Lung (tissue), 12 donors: ENCODE results near the gene ERO1B. TPM values are rescaled to one million over a fixed set of nuclear protein-coding genes. Genes with fewer than 3 reads are reported as not detected.

ENCODE experiments used
- ATAC-seq: fragments of 200-7000 bp; cut with Tn5 transposase; one replicate; pipeline ENCODE4 v1.9.1; 2020; ENCODE audit warnings: moderate number of reproducible peaks; ENCODE audit not compliant: insufficient read depth, low FRiP score
- DNase-seq, 3 donors: peaks; one replicate each; pipeline ENCODE4 v3.0.0-alpha.2; 2013 to 2017
- H3K27ac ChIP-seq, 2 donors: one replicate each; pipeline ENCODE4 v1.5.1; 2013; ENCODE audit warnings: mild to moderate bottlenecking in 2 of 2, moderate library complexity in 2 of 2, control low read depth in 1 of 2, inconsistent platforms in 1 of 2, low read depth in 1 of 2, low read length in 1 of 2
- H3K27me3 ChIP-seq, 3 donors: one replicate each; pipeline ENCODE4 v1.5.1; 2013; ENCODE audit warnings: low read length in 2 of 3; ENCODE audit not compliant: control insufficient read depth in 3 of 3, insufficient read depth in 3 of 3
- H3K36me3 ChIP-seq, 4 donors: one replicate each; pipeline ENCODE4 v1.5.1; 2013; ENCODE audit warnings: low read length in 4 of 4, mild to moderate bottlenecking in 1 of 4, moderate library complexity in 1 of 4; ENCODE audit not compliant: control insufficient read depth in 4 of 4, insufficient read depth in 4 of 4
- H3K4me1 ChIP-seq, 5 donors: one replicate each; pipeline ENCODE4 v1.5.1; 2013; ENCODE audit warnings: low read length in 5 of 5, mild to moderate bottlenecking in 2 of 5, moderate library complexity in 1 of 5; ENCODE audit not compliant: control insufficient read depth in 5 of 5, insufficient read depth in 5 of 5
- H3K4me3 ChIP-seq: one replicate; pipeline ENCODE4 v1.5.1; 2013; ENCODE audit warnings: mild to moderate bottlenecking, control low read depth, moderate library complexity
- H3K9ac ChIP-seq, 2 donors: one replicate each; pipeline ENCODE4 v1.5.1; 2013; ENCODE audit warnings: low read length in 2 of 2, control low read depth in 1 of 2; ENCODE audit not compliant: insufficient read depth in 1 of 2
- H3K9me3 ChIP-seq, 4 donors: one replicate each; pipeline ENCODE4 v1.5.1; 2013; ENCODE audit warnings: low read length in 3 of 4, mild to moderate bottlenecking in 1 of 4, moderate library complexity in 1 of 4; ENCODE audit not compliant: control insufficient read depth in 4 of 4, insufficient read depth in 3 of 4
- CTCF ChIP-seq: IDR thresholded peaks from 2 replicates; pipeline ENCODE4 v1.5.1; 2012; ENCODE audit warnings: mild to moderate bottlenecking; ENCODE audit errors: control extremely low read depth, extremely low read depth
- WGBS, 2 donors: extraction: QIAGEN DNeasy Blood & Tissue Kit; methylation state at CpG; one replicate each; pipeline ENCODE4 v1.1.7; 2013; 5-methylcytosine and 5-hydroxymethylcytosine counted together
- polyA plus RNA-seq, 2 donors: library from polyadenylated mRNA; stranded (reverse); fragments of 200-250 nt; gene quantifications; one replicate each; pipeline ENCODE4 v1.2.1, GENCODE V29; 2013
- total RNA-seq, 2 donors: library from RNA; depleted of rRNA in 1 of 2; stranded (reverse); fragments of >200 nt in 1 of 2; gene quantifications; one replicate each; pipeline ENCODE4 v1.2.1, GENCODE V29; 2014 to 2021
- donor health status: control.
- donor health status: control.
- donor health status: Bipolar disorder and iron deficiency.
- donor health status: healthy.
- donor health status: DM: yes; HTN: yes; CAD: no.

ERO1B gene
- total and polyA plus RNA-seq, 4 donors: 2.7 to 15.3 (median 4.6) TPM

GRCh38 chr1:236220473-236220872, 61.3 kb downstream of the ERO1B start:
- no peaks in the 10 kb centered on the region for H3K9me3 ChIP-seq
- WGBS, 2 donors: 94 to 98% methylated on average over 1 of the region's 1 CpG
- no peaks in the 10 kb centered on the region for H3K4me1 ChIP-seq
- H3K36me3 ChIP-seq: peaks cover 0 to 6% (median under 1%) of the 10 kb centered on the region in 4 donors
- no peak for TF ChIP-seq CTCF
- no peak for DNase-seq
- no peak overlapping the region for H3K4me3 ChIP-seq
- H3K27me3 ChIP-seq: no peaks in the 10 kb centered on the region
- no peak overlapping the region for H3K9ac ChIP-seq
- no peak for ATAC-seq
- H3K27ac ChIP-seq: no peak overlapping the region

GRCh38 chr1:236214761-236215160, 67.0 kb downstream of the ERO1B start:
- peaks cover 0 to 3% (median 0%) of the 10 kb centered on the region in 5 donors for H3K4me1 ChIP-seq
- no peak overlapping the region for H3K4me3 ChIP-seq
- TF ChIP-seq CTCF: no peak
- no peaks in the 10 kb centered on the region for H3K9me3 ChIP-seq
- H3K9ac ChIP-seq: no peak overlapping the region
- ATAC-seq: no peak
- H3K36me3 ChIP-seq: no peaks in the 10 kb centered on the region
- no peak overlapping the region for H3K27ac ChIP-seq
- 85 to 95% methylated on average over 1 of the region's 1 CpG for WGBS, 2 donors
- H3K27me3 ChIP-seq: no peaks in the 10 kb centered on the region
- no peak for DNase-seq

DNA sequence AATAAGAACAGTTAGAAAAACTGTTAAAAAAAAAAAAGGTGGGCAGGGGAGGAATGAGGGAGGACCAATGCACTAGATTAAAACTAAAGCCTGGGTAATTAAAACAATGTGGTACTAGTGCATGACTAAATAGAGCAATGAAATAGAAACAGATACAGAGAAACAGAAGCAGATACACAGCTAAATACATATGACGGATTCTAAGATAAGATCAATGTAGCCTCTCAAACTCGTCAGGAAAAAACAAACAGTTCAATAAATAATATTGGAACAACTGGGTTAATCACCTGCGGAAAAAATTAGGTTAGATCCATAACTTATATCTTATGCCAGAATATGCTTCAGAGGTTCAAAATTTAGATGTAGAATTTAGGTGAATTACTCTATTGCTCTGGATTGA, 68.2 kb downstream of the ERO1B start:
- DNase-seq (no peak), ATAC-seq (no peak)
- Histone ChIP-seq H3K9me3 (no peaks in the 10 kb centered on the region), H3K27ac (no peak overlapping the region), H3K9ac (no peak overlapping the region), H3K36me3 (peaks cover 0 to 2% (median 0%) of the 10 kb centered on the region in 4 donors), H3K4me3 (no peak overlapping the region), H3K27me3 (no peaks in the 10 kb centered on the region), H3K4me1 (peaks cover 0 to 3% (median 0%) of the 10 kb centered on the region in 5 donors)
- no peak for TF ChIP-seq CTCF
- WGBS, 2 donors: 92 to 95% methylated on average over 3 of the region's 3 CpGs

- no peak overlapping the region for H3K27ac ChIP-seq
Measured at GRCh38 chr1:236211815-236212214, 69.9 kb downstream of the ERO1B start.

More at GRCh38 chr1:236211815-236212214, 69.9 kb downstream of the ERO1B start:
- Histone ChIP-seq H3K36me3 (peaks cover 0 to 6% (median 2%) of the 10 kb centered on the region in 4 donors), H3K4me1 (peaks cover 0 to 3% (median 0%) of the 10 kb centered on the region in 5 donors), H3K27me3 (no peaks in the 10 kb centered on the region), H3K9ac (no peak overlapping the region), H3K4me3 (no peak overlapping the region), H3K9me3 (no peaks in the 10 kb centered on the region)
- ATAC-seq: no peak
- 96 to 98% methylated on average over 5 of the region's 5 CpGs for WGBS, 2 donors
- no peak for TF ChIP-seq CTCF
- no peak for DNase-seq
